Thymus (tissue), 11 donors: ENCODE data around the gene EYA4. TPM values are rescaled to one million over a fixed set of nuclear protein-coding genes. Genes with fewer than 3 reads are reported as not detected.

Source experiments
- DNase-seq, 9 donors: peaks; one replicate each; pipeline ENCODE4 v3.0.0-alpha.2; 2013; ENCODE audit warnings: low spot score in 9 of 9, low read depth in 6 of 9, missing footprints in 1 of 9
- H3K27ac ChIP-seq, 2 donors: one replicate each; pipeline ENCODE4 v1.5.1; 2013; ENCODE audit warnings: control low read depth in 1 of 2, low read depth in 1 of 2, low read length in 1 of 2, mild to moderate bottlenecking in 1 of 2, moderate library complexity in 1 of 2
- H3K27me3 ChIP-seq, 2 donors: one replicate each; pipeline ENCODE4 v1.5.1; 2013; ENCODE audit warnings: low read length in 1 of 2; ENCODE audit not compliant: control insufficient read depth in 2 of 2, insufficient read depth in 1 of 2
- H3K36me3 ChIP-seq, 2 donors: one replicate each; pipeline ENCODE4 v1.5.1; 2013; ENCODE audit warnings: low read length in 1 of 2, mild to moderate bottlenecking in 1 of 2, moderate library complexity in 1 of 2; ENCODE audit not compliant: control insufficient read depth in 2 of 2, insufficient read depth in 2 of 2
- H3K4me1 ChIP-seq, 2 donors: one replicate each; pipeline ENCODE4 v1.5.1; 2013; ENCODE audit warnings: low read length in 2 of 2; ENCODE audit not compliant: control insufficient read depth in 2 of 2, insufficient read depth in 2 of 2
- H3K4me3 ChIP-seq, 2 donors: one replicate each; pipeline ENCODE4 v1.5.1; 2013; ENCODE audit warnings: low read length in 2 of 2, control low read depth in 1 of 2, mild to moderate bottlenecking in 1 of 2
- H3K9me3 ChIP-seq, 2 donors: one replicate each; pipeline ENCODE4 v1.5.1; 2013; ENCODE audit warnings: low read length in 1 of 2, mild to moderate bottlenecking in 1 of 2; ENCODE audit not compliant: control insufficient read depth in 2 of 2, insufficient read depth in 1 of 2
- whole genome bisulfite sequencing: extraction: QIAGEN DNeasy Blood & Tissue Kit; methylation state at CpG from one replicate; pipeline ENCODE4 v1.1.7; 2013; 5-methylcytosine and 5-hydroxymethylcytosine counted together
- polyA plus RNA-seq: library from polyadenylated mRNA; stranded (reverse); fragments of 200-250 nt; gene quantifications from one replicate; pipeline ENCODE4 v1.2.3, GENCODE V29; 2013
- total RNA-seq: library from RNA; stranded (reverse); fragments of 120-200 nt; gene quantifications from one replicate; pipeline ENCODE4 v1.2.4, GENCODE V29; 2013
- donor health status: healthy.

The EYA4 gene
- total and polyA plus RNA-seq, 2 donors, result 6.2 to 9.5 TPM

- 74% methylated on average over 6 of the region's 6 CpGs for WGBS
- H3K27me3 ChIP-seq, result peaks cover 4 to 22% of the 10 kb centered on the region in 2 donors
These were observed 7.3 kb downstream of the EYA4 start for GRCh38 chr6:133248241-133249001.

GRCh38 chr6:133251688-133252087, 10.5 kb downstream of the EYA4 start:
- no peaks in the 10 kb centered on the region for H3K27me3 ChIP-seq

More at GRCh38 chr6:133248241-133249001, 7.3 kb downstream of the EYA4 start:
- DNase-seq, result no peak
- H3K4me3 ChIP-seq, result no peak overlapping the region
- H3K4me1 ChIP-seq, result no peaks in the 10 kb centered on the region
- H3K27ac ChIP-seq, result no peak overlapping the region
- no peaks in the 10 kb centered on the region for H3K36me3 ChIP-seq
- H3K9me3 ChIP-seq, result no peaks in the 10 kb centered on the region

GRCh38 chr6:133254552-133255228, 13.5 kb downstream of the EYA4 start:
- Histone ChIP-seq H3K4me3 (no peak overlapping the region), H3K4me1 (no peaks in the 10 kb centered on the region), H3K36me3 (no peaks in the 10 kb centered on the region), H3K9me3 (no peaks in the 10 kb centered on the region), H3K27me3 (no peaks in the 10 kb centered on the region), H3K27ac (no peak overlapping the region)
- 63% methylated on average over 3 of the region's 3 CpGs for WGBS
- no peak for DNase-seq

More at GRCh38 chr6:133251688-133252087, 10.5 kb downstream of the EYA4 start:
- 95% methylated on average over 2 of the region's 2 CpGs for WGBS
- Histone ChIP-seq H3K9me3 (no peaks in the 10 kb centered on the region), H3K27ac (no peak overlapping the region), H3K4me1 (no peaks in the 10 kb centered on the region), H3K4me3 (no peak overlapping the region), H3K36me3 (no peaks in the 10 kb centered on the region)
- DNase-seq, result no peak

- Histone ChIP-seq H3K27ac (no peak overlapping the region), H3K9me3 (no peaks in the 10 kb centered on the region), H3K27me3 (no peaks in the 10 kb centered on the region), H3K36me3 (no peaks in the 10 kb centered on the region), H3K4me3 (no peak overlapping the region), H3K4me1 (no peaks in the 10 kb centered on the region)
- DNase-seq, result no peak
- 74% methylated on average over 5 of the region's 5 CpGs for WGBS
These were observed 16.5 kb downstream of the EYA4 start for GRCh38 chr6:133257545-133258105.

GRCh38 chr6:133259561-133259960, 18.4 kb downstream of the EYA4 start:
- Histone ChIP-seq H3K27me3 (no peaks in the 10 kb centered on the region), H3K9me3 (no peaks in the 10 kb centered on the region), H3K36me3 (no peaks in the 10 kb centered on the region), H3K4me1 (no peaks in the 10 kb centered on the region), H3K27ac (no peak overlapping the region), H3K4me3 (no peak overlapping the region)
- no peak for DNase-seq

- 88% methylated on average over 2 of the region's 2 CpGs for WGBS
- no peaks in the 10 kb centered on the region for H3K36me3 ChIP-seq
- H3K9me3 ChIP-seq, result no peaks in the 10 kb centered on the region
- no peaks in the 10 kb centered on the region for H3K27me3 ChIP-seq
- no peaks in the 10 kb centered on the region for H3K4me1 ChIP-seq
- no peak overlapping the region for H3K4me3 ChIP-seq
- H3K27ac ChIP-seq, result no peak overlapping the region
- no peak for DNase-seq
These were observed 21.6 kb downstream of the EYA4 start for GRCh38 chr6:133262804-133263203.

GRCh38 chr6:133265066-133265465, 23.9 kb downstream of the EYA4 start:
- no peaks in the 10 kb centered on the region for H3K27me3 ChIP-seq
- 91% methylated on average over 4 of the region's 4 CpGs for WGBS

GRCh38 chr6:133266186-133266585, 25.0 kb downstream of the EYA4 start:
- 87% methylated on average over 2 of the region's 2 CpGs for WGBS
- no peak for DNase-seq
- Histone ChIP-seq H3K27me3 (no peaks in the 10 kb centered on the region), H3K9me3 (no peaks in the 10 kb centered on the region), H3K4me1 (no peaks in the 10 kb centered on the region), H3K4me3 (no peak overlapping the region), H3K36me3 (no peaks in the 10 kb centered on the region), H3K27ac (no peak overlapping the region)

More at GRCh38 chr6:133265066-133265465, 23.9 kb downstream of the EYA4 start:
- no peak for DNase-seq
- H3K9me3 ChIP-seq, result no peaks in the 10 kb centered on the region
- H3K4me3 ChIP-seq, result no peak overlapping the region
- H3K27ac ChIP-seq, result no peak overlapping the region
- H3K36me3 ChIP-seq, result no peaks in the 10 kb centered on the region
- H3K4me1 ChIP-seq, result no peaks in the 10 kb centered on the region

- Histone ChIP-seq H3K9me3 (peaks cover 0 to 4% of the 10 kb centered on the region in 2 donors), H3K4me3 (no peak overlapping the region), H3K27ac (no peak overlapping the region), H3K27me3 (no peaks in the 10 kb centered on the region), H3K4me1 (no peaks in the 10 kb centered on the region), H3K36me3 (no peaks in the 10 kb centered on the region)
- DNase-seq, result no peak
- 95% methylated on average over 5 of the region's 5 CpGs for WGBS
These were observed 27.5 kb downstream of the EYA4 start for GRCh38 chr6:133268621-133269020.
